Cardiac fibroblast (primary cell): ENCODE measurements around the gene HK1.

ENCODE experiments used
- DNase-seq, 2 donors: peaks; one replicate each; pipeline versions ENCODE4 v3.0.0 to v3.0.0-alpha.2; 2010; ENCODE audit warnings: low read depth in 2 of 2
- H3K4me3 ChIP-seq, 2 donors: replicated peaks in 1 of 2; 1 replicate in 1 of 2; 2 replicates in 1 of 2; pipeline ENCODE4 v1.5.1; 2011; ENCODE audit warnings: low read depth in 2 of 2, low read length in 2 of 2, mild to moderate bottlenecking in 2 of 2, moderate library complexity in 1 of 2
- CTCF ChIP-seq: IDR thresholded peaks from one replicate; pipeline ENCODE4 v1.5.1; 2011; ENCODE audit warnings: low read depth, mild to moderate bottlenecking, low read length, inconsistent platforms

HK1 gene

GRCh38 chr10:69415049-69415448 is 136.8 kb downstream of the HK1 start:
- TF ChIP-seq CTCF, result no peak
- no peak overlapping the region for H3K4me3 ChIP-seq
- DNase-seq, result no peak

GRCh38 chr10:69415951-69416350 is 137.7 kb downstream of the HK1 start:
- DNase-seq, result no peak
- no peak for TF ChIP-seq CTCF

DNA sequence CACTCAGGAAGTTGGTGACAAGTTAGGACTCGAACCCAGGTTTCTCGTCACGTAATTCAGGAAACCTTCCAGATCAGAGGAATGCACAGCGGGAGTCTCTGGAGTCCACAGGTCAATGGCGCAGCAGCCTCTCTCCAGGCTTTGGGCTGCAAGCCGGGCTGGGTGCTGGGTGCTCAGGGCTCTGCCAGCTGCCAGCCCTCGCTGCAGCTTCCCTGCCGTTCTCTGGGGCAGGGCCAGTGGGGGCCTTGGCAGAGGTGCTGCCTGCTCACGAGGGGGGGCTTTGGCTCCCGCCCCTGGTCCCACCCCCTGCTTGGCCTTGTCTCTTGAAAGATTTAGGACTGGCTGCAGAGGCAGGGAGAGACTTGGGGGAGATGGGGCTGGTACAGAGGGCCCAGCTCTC is 138.4 kb downstream of the HK1 start, which contains the start of gene TACR2:
Gene TACR2, minus strand, starts transcription at position 224 of the 400 bp plus-strand sequence. CDS start 595 bp downstream, outside the sequence.
- no peak for TF ChIP-seq CTCF
- H3K4me3 ChIP-seq, result no peak within 1 kb of the TSS
- DNase-seq, result no peak

More at GRCh38 chr10:69415951-69416350, 137.7 kb downstream of the HK1 start:
- no peak overlapping the region for H3K4me3 ChIP-seq

- no peak for DNase-seq
- TF ChIP-seq CTCF, result no peak
Measured at GRCh38 chr10:69417542-69417941, 139.2 kb downstream of the HK1 start.

GRCh38 chr10:69418052-69418752 is 139.9 kb downstream of the HK1 start:
- no peak for TF ChIP-seq CTCF
- no peak for DNase-seq
- no peak overlapping the region for H3K4me3 ChIP-seq

More at GRCh38 chr10:69417542-69417941, 139.2 kb downstream of the HK1 start:
- no peak overlapping the region for H3K4me3 ChIP-seq

- DNase-seq, result no peak
- TF ChIP-seq CTCF, result no peak
Measured at GRCh38 chr10:69419096-69419743, 140.9 kb downstream of the HK1 start.

More at GRCh38 chr10:69419096-69419743, 140.9 kb downstream of the HK1 start:
- H3K4me3 ChIP-seq, result no peak overlapping the region
